GM19099 (cell line): Measurements from ENCODE around the gene SH3RF2.

Experiments
- POLR2A ChIP-seq: IDR thresholded peaks from 3 replicates; pipeline ENCODE4 v1.6.1; 2011; ENCODE audit warnings: low read depth; ENCODE audit not compliant: insufficient read length; ENCODE audit errors: extremely low read depth

Gene SH3RF2

GRCh38 chr5:145917288-145917687 is 19.1 kb upstream of the SH3RF2 start:
- TF ChIP-seq POLR2A, result no peak

GRCh38 chr5:145918397-145918796 is 18.0 kb upstream of the SH3RF2 start:
- TF ChIP-seq POLR2A, result no peak

DNA sequence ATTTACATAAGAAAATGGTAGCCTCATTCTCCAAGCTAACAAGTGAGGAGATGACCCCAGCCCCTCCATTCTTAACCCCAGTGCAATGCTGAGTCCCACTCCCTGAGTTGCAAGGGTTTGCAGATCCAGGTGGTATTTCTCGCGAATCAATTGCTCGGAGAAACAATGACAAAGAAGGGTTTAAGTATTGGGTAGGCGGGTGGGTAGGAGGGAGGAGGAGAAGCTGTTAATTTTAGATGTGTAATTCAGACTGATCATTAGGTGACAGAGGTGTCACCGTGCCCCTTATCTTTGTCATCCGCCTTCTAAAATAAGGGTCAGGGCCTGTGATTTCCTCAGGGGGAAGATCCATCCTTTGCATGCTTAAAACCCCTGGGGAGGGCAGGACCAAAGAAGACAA is 17.0 kb upstream of the SH3RF2 start:
- TF ChIP-seq POLR2A, result no peak

DNA sequence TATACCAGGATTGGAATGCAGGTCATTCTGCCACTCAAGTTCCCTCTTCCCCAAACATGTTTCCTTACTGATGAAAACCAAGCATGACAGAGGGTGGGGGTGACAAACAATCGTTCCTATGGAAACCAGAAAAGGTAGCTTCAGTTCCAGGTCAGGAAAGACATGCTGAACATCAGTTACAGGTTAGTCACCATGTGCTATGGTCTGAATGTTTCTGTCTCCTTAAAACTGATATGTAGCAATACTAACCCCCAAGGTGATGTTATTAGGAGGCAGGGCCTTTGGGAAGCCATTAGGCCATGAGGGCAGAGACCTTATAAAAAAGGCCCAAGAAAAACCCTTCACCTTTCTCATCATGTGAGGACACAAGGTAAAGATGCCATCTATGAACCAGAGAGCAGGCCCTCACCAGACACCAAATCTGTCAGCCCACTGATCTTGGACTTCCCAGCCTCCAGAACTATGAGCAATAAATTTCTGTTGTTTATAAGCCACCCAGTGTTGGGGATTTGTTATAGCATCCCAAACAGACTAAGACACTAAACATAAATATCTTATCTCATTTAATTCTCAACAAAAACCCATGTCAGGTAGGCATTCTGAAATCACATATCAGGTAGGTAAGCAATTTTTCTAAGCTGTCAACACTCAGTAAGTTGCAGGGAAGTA is 15.7 kb upstream of the SH3RF2 start:
- no peak for TF ChIP-seq POLR2A

DNA sequence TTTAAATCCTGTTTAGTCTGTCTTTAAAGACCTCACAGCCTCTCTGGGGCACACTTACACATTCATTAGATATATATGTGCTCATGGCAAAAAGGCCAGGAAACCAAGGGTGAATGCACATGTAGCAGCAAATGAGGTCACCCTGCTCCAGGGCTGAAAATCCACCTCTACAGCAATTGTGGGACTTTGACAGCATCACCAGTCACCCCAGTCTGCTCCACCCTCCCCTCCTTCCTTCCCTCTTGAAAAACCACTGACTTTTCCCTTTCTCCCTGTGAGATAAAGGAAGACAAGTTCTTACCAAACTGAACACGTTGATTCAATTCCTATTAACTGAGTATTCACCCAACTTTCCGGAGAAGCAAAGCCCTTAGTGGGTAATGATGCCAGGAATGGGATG is 15.2 kb upstream of the SH3RF2 start:
- TF ChIP-seq POLR2A, result no peak

GRCh38 chr5:145922059-145922458 is 14.3 kb upstream of the SH3RF2 start:
- TF ChIP-seq POLR2A, result no peak

DNA sequence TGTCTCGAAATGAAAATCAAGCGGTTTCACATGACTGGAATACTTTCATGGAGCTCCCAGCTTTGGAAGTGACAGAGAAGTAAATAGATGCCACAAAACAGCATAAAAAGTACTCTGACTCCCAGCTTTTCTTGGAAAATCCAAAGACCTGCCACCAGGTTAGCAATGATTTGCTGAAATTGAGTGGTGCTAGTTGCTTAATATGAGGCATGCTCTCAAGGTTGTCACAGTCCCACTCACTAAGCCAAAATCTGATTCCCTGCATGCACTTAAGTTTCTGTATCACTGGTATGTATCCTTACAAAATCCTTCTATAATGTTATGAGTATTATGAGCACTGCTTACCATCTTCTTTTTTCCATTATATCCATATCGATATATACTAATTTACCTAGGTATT is 13.0 kb upstream of the SH3RF2 start:
- no peak for TF ChIP-seq POLR2A

GRCh38 chr5:145924849-145925248 is 11.5 kb upstream of the SH3RF2 start:
- no peak for TF ChIP-seq POLR2A

GRCh38 chr5:145925353-145925752 is 11.0 kb upstream of the SH3RF2 start:
- TF ChIP-seq POLR2A, result no peak

DNA sequence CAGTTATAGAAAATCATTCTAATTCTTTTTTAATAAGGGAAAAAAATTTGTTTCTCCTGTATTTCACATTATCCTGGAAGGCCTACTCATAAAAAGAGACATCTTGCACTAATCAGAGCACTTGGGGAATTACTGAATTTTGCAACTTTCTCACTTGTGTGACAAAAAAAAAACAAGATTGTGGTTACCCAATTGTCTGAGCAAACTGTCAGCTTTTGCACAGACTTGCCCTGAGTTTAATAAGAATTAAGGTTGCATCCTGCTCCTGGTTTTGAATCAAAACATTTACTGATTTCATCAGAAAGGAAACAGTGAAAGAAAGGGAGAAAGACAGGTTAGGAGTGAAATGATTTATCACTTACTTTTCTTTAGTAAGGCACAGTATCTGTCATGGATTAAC is 10.6 kb upstream of the SH3RF2 start:
- TF ChIP-seq POLR2A, result no peak

GRCh38 chr5:145931718-145932117 is 4.7 kb upstream of the SH3RF2 start:
- TF ChIP-seq POLR2A, result no peak

- no peak for TF ChIP-seq POLR2A
These were observed 2.1 kb upstream of the SH3RF2 start for GRCh38 chr5:145934276-145934675.

- TF ChIP-seq POLR2A, result no peak
These were observed 1.3 kb downstream of the SH3RF2 start for GRCh38 chr5:145937432-145938250.

GRCh38 chr5:145938776-145939539 is 2.6 kb downstream of the SH3RF2 start:
- no peak for TF ChIP-seq POLR2A

DNA sequence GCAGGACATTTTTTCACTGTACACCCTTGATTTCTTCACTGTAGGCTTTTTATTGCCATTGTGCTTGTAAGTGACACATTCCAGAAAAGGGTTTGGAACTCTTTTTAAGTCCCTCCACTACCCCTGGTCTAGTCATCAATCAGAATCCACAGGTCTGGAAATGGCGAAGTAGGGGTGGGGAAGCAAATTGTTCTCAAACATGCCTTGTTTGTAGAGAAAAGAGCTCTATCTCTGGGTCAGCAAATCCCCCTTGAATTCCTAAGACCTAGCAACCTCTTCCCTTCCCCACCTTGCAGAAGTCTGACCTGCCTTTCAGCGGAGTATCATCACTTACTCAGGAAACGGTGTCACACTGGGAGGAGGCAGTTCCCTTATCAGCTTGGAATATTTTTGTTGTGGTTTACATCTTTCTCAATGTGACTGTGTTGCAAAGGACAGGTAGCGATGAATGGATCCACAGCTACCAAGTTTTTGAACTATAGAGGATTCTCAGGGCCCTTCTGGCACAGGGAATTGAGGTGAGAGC is 3.2 kb downstream of the SH3RF2 start:
- TF ChIP-seq POLR2A, result no peak

- no peak for TF ChIP-seq POLR2A
These were observed 4.7 kb downstream of the SH3RF2 start for GRCh38 chr5:145941096-145941447.

GRCh38 chr5:145941448-145942130 is 5.2 kb downstream of the SH3RF2 start:
- no peak for TF ChIP-seq POLR2A
